ENCODE data around the gene CDH22.

The CDH22 gene, protein sequence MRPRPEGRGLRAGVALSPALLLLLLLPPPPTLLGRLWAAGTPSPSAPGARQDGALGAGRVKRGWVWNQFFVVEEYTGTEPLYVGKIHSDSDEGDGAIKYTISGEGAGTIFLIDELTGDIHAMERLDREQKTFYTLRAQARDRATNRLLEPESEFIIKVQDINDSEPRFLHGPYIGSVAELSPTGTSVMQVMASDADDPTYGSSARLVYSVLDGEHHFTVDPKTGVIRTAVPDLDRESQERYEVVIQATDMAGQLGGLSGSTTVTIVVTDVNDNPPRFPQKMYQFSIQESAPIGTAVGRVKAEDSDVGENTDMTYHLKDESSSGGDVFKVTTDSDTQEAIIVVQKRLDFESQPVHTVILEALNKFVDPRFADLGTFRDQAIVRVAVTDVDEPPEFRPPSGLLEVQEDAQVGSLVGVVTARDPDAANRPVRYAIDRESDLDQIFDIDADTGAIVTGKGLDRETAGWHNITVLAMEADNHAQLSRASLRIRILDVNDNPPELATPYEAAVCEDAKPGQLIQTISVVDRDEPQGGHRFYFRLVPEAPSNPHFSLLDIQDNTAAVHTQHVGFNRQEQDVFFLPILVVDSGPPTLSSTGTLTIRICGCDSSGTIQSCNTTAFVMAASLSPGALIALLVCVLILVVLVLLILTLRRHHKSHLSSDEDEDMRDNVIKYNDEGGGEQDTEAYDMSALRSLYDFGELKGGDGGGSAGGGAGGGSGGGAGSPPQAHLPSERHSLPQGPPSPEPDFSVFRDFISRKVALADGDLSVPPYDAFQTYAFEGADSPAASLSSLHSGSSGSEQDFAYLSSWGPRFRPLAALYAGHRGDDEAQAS

DNA sequence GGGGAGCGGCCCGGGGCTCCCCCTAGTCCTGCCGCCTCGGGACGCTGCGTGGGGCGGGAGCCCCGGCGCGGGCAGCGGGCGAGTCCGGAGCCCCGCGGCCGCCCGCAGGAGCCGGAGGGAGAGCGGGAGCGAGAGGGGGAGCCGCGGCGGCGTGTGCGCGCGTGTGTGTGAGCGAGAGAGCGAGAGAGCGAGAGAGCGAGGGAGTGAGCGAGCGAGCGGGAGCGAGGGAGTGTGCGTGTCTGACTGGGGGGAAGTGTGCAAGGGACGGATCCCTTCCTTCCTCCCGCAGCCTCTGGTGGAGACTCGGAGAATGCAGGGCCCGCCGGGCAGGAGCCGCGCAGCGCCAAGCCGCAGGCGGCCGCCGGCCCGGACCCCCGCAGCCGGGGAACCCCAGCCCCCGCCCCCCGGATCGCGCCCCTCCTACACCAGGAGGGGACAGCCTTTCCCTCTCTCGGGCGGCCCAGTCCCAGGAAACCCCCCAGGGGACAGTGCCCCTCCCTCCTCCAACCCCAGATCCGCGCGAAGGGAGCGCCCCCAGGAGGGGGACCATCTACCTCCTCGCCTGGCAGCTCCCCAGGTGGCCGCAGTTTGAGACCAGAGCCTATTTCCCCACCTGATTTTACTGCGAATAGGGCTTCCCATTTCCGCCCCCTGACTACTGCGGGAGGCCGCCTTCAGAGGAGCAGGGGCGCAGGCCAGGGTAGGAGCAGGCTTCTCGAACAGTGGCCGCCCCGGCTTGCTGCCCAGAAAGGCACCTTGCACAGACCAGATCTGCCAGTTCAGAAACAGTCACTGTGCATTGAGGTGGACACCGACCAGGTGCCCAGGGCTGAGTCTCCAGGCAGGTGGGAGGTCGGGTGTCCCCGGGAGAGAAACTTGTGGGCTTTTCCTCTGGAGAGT, at the start of gene CDH22:
TSS of gene CDH22 (minus strand) at position 241 of the 900 bp plus-strand sequence. CDS start 57,204 bp downstream, outside the sequence.
- DNase-seq (ENCODE audit: low read depth in 2 of 2), result no peak

DNA sequence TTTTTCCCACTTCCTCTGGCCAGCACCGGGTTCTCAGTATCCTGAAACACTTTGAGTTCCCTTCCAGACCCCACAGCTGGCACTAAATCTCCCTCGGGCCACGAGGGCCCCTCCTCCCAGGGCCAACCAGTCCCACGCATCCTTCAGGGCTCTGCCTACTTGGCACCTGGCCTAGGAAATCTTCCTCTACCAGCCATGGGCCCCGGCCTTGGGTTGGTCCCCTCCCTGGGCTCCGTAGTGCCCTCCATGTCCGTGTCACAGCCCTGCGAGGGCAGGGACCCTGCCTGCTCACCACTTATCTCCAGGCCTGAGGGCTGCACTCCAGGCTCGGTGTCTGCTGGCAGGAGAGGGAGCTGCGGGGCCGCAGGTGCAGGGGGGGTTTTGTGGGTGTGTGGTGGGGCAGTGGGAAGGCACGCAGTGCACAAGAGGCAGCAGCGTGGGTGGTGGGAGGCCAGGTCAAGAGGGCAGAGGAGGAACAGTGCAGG, 48.8 kb upstream of the CDH22 start:
- DNase-seq (ENCODE audit: low read depth in 2 of 2), result no peak

DNA sequence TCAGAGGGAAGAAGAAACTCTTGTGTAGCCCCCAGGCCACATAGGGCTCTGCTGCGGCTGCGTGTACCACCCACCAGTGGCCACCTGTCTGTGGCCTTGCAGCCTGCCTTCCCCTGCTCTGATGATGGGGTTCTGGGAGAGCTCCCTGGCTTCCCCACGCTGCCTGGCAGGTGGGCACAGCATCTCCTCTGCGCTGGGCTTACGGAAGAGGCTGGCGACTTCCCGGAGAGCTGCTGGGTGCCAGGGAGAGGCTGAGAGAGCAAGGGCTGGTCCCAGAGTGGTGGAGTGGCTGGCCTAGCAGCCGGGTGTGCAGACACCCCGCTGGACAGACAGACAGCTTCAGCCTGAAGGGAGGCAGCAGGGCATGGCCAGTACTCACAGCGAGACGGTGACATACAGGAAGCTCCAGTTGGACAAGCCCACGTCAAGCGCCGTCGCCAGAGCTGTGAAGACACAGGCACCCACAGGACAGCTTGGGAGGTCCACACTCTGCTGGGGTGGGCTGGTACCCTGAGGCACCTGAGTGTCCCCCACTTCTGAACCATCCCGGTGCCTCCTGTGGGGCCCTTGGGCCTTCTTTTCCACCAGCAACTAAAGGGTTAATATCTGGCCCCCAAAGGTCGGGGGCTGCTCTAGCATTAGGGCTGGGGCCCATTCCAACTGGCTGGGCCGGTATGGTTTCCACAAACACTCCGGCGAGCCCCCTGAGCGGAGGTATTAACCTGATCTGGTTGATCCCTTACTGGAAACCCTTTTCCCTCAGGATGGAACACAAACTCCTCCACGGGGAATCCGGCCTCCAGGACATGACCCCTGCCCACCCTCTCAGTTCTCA, 48.1 kb upstream of the CDH22 start:
- DNase-seq (ENCODE audit: low read depth in 2 of 2), result no peak

DNA sequence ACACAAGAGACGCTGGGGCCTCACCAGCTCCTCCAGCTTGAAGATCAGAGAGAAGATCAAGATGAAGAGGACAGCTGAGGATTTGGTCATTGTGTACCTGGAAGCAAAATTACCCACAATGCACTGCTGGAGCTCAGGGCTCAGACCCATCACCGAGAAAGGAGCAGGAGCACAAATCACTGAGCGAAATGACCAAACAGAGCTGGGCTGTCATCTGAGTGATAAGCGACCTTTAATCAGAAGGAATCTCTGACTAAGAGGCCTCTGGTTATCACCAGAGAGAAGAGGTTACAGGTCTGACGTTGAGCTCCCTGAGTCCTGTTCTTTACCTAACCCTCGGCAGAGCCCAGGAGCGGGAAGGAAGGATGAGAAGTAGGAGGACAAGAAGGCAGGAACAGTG, 47.5 kb upstream of the CDH22 start:
- no peak for DNase-seq (ENCODE audit: low read depth in 2 of 2)

DNA sequence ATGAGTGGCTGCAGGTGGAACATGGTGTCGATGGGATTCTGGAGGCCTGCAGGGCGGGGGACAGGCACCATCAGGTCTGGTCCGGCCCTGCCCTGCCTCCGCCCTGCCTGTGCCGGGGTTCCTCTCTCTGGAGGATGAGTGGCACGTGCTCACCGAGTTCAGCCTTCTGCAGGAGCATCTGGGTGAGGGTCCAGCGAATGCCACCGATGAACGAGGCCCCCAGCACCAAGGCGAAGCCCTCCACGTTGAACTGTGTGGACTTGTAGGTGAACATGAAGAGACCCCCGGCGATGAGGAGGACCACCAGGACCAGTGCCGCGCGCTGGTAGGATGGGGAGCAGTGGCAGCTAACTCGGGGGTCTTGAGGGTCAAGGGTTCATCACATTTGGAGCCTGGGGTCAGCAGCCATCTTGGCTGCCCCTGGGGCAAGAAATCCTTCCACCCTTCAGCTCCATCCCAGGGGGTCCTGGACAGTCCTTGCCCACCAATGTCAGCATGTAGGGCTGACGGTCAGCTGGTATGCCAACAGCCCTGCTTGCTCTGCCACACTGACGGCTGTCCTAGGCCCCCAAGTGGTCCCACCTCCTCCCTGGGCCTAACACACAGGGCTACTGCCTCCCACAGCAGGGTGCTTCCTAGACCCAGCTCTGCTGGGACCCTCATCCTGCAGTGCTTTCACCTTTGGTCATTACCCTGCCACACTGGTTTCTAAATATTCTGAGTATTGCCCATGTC, 46.8 kb upstream of the CDH22 start:
- no peak for DNase-seq (ENCODE audit: low read depth in 2 of 2)

DNA sequence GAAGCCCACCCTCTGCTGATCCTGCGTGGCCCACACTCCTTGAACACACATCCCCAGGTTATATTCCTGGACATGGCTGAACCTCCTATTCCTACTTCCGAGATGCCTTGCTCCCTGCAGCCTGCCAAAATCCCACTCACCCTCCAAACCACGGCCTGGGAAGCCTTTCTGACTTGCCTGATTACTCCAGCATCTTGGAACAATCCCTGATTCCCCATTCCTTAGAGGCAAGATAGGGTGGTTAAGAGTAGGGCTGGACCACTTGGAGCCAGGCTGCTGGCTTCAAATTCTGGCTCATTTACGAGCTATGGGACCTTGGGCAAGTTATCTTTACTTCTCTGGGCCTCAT, 45.9 kb upstream of the CDH22 start:
- no peak for DNase-seq (ENCODE audit: low read depth in 2 of 2)

DNA sequence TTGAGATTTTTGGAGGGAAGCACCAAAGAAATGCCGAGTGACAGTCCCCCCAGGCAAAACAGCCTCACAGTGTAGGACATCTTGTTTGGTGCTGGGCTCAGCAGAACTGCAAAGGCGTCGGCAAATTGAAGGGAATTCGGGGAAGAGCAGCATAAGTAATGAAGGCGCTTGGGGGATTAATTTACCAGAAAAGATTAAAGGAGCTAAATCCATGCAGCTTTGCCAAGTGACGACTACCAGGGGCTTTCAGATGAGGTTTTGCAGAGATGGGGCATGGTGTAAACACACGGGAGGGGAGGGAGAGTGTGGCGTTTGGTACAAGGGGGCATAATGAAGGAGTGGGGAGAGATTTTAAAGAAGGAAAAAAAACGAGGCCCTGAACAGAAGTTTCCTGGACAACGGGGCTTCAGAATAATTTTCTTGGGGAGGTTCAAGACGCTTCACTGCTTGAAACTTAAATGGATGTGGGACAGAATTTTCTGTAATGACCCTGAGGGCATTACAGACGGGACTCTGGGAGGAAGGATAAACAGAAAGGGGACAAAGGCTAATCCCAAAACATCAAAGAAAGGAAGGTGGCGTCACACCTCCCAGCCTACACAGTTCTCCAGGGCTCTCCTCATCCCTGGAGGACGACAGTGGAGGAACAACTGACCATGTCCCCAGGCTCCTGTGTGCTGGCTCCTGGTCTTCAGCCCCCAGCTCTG, 45.4 kb upstream of the CDH22 start:
- DNase-seq (ENCODE audit: low read depth in 2 of 2), result no peak

DNA sequence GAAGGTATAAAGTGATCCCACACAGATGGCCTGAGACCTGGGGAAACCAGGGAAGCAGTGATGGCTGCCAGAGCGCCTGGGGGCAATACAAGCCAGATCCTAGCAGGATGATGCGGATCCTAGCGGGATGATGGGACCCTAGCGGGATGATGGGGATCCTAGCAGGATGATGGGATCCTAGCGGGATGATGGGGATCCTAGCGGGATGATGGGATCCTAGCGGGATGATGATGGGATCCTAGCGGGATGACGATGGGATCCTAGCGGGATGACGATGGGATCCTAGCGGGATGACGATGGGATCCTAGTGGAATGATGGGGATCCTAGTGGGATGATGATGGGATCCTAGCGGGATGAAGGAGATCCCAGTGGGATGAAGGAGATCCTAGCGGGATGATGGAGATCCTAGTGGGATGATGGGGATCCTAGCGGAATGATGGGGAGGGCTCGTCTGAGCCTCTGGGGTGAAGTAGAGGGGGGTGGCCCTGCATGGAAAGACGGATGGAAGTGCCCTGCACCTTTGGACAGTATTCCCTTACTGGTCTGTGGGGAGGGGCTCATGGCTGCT, 44.2 kb upstream of the CDH22 start:
- no peak for DNase-seq (ENCODE audit: low read depth in 2 of 2)

DNA sequence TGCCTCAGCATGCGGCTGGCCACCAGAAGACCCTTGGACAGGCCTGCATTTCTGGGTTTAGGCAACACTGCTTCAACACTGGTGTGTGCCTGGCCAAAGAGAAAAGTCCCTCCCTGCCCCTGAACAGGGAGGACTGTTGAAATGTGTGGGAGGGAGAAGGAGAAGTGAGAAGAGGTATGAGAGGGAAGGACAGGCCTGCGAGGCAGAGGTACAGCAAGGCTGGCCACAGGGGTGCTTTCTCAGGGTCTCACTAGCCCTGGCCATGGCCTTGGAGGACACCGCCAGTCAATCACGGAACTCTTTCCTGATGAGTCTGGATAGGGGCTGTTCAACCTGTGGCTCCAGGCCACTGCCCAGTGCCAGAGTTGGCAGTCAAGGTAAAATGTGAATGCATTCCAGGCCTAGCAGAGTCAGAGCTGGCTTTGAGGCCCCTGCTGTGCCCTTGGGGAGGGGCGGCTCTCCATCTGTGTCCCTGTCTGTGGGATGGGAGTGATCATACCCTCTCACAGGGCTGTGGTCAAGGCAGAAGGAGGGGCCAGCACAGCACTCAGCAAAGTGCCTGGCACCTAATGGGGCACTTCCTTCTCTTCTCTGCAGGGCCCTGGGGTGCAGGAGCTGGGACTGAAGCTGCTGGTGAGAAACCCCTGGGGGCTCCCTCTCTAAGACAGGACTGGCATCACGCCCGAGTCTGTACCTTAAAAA, 43.2 kb upstream of the CDH22 start:
- no peak for DNase-seq (ENCODE audit: low read depth in 2 of 2)

DNA sequence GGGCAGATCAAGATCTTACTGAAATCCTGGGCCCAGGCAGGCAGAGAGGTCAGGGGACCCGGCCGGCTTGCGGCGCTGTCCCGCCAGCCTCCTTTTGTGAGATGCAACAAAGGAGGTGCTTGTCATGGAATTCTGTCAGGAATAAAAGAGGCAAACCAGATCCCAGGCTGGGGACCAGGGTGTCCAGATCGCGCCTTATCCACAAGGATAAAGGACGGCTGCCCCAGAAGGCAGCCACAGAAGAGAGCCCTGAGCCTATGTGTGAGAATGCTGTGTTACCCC, 42.6 kb upstream of the CDH22 start:
- DNase-seq (ENCODE audit: low read depth in 2 of 2), result no peak

DNA sequence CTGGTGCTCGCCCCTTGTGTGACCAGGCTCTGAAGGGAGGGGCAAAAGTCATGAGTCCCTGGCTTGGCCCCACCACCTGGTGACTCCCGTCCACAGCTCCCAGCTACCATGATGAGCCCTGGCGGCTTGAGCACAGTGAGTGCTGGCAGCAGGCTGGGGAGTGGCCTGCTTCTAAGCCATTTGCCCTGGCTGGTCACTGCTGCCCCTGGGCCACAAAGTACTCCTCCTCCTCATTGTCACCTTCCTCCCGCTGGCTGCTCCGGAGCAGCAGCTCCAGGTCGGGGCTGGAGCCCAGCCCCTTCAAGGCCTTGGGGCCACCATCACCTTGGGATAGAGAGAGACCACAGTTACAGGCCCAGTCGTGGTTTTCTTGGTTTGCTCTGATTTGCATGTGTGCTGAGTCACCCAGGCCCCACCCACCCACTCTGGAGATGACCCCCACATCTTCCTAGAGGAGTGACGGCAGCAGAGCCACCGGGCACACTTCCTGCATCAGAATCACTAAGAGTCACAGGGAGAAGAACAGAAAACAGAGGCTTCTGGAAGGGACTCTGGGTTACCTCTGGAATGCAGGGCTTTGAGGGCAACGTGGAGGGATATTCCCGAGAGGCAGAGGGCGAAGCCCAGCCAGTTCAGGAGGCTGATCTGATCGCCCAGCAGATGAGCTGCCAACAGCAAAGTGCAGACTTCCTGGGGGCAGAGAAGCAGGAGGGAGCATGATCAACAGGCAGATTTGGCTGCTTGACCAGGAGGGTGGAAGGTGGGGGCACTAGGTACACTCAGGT, 42.1 kb upstream of the CDH22 start:
- peak; percentile 35 to 38 for DNase-seq (ENCODE audit: low read depth in 2 of 2)

DNA sequence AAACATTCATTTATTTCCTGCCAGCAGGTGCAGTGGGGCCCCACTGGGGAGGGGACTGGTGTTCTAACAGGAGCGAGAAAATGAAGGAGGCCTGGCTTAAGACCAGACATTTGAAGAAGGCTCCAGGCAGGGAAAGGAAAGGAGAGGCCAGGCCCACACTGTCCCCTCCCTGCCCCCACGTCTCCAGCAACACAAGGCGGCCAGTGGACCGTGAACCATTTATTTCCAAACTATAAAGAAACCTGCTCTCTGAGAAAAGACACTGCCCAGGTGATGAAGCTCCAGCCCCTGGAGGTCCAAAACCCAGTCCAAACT, 41.4 kb upstream of the CDH22 start:
- DNase-seq (ENCODE audit: low read depth in 2 of 2), result no peak

DNA sequence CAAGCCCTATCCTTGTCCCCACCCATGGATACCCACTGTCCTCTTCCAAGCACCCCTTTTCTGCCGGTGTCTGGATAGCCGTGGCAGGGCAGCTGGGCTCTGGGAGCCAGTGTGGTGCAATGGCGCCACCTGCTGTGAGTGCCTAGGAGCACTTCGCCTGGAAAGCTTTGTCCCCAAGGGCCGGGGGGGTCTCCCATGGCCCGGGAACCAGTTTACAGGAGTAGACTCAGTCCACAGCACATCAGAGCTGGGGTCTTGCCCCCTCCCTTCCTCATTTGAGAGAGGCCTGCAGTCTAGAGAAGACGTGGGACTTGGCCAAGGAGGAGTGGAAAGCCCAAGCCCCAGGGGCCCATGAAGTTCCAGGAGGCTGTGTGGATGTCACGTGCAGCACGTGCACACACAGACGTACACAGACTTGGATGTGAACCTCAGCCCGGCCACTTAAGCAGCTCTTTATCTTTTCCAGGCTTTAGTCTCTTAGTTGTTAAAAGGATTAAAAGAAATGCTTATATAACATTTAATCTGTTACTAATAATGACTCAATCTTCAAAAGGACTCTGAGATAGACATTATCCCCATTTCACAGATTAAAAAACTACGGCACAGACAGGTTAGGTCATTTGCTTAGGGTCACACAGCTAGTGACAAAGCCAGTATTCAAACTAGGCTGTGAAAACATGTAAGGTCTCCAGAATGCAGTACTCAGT, 40.9 kb upstream of the CDH22 start:
- DNase-seq (ENCODE audit: low read depth in 2 of 2), result no peak

DNA sequence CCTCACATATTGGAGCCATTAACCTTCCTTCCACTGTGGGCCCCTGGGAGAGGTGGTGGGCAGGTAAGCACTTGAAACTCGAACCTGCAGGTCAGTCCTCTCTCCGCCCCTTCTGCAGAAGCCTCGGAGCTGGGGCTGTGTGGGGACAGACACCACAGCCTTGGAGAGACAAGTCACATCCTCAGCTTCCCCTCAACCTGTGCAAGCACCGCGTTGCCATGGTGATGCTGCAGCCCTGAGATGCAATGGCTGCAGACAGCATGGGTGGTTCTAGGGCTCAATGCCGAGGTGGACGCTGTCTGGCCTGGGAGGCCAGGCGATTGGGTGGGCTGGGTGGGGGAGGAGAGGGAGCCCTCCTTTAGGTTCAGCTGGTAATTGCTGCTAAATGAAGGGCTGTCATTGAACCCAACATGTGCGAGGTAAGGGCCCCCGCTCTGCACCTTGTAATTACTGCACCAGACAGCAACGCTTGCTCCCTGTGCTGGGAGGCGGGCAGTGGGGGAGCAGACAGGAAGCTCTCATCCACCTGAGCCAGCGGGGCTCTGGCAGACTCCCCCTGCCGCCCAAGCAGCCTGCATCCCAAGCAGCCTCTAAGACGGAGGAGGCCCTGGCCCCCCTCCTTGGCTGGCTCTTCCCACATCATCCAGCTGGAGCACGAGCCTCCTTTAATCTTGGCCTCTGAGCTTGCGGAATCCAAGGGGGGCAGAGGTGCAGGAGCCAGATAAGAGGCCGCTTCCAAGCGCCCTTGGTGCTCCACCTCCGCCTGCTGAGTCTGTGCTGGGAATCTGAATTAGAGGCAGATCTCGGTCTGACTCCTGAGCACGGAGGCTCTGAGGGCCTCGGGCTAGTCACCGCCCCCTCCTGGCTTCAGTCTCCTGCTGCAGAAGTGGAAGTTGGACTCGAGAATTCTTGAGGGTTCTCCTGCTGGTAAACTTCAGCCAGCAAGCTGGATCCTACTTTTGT, 39.8 kb upstream of the CDH22 start:
- no peak for DNase-seq (ENCODE audit: low read depth in 2 of 2)

DNA sequence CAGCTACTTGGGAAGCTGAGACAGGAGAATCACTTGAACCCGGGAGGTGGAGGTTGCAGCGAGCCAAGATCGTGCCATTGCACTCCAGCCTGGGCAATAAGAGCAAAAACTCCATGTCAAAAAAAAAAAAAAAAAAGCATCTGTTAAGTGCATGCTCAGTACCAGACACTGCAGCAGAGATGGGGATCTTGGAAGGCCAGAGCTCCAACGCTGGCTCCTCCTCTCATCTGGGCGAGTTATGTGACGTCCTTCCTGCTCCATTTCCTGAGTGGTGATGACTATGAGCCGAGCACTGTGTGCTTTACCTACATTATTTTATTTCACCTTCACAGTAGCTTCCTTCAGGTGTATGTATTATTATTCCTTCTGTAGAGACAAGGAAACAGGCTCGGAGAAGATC, 38.5 kb upstream of the CDH22 start:
- DNase-seq (ENCODE audit: low read depth in 2 of 2), result no peak

DNA sequence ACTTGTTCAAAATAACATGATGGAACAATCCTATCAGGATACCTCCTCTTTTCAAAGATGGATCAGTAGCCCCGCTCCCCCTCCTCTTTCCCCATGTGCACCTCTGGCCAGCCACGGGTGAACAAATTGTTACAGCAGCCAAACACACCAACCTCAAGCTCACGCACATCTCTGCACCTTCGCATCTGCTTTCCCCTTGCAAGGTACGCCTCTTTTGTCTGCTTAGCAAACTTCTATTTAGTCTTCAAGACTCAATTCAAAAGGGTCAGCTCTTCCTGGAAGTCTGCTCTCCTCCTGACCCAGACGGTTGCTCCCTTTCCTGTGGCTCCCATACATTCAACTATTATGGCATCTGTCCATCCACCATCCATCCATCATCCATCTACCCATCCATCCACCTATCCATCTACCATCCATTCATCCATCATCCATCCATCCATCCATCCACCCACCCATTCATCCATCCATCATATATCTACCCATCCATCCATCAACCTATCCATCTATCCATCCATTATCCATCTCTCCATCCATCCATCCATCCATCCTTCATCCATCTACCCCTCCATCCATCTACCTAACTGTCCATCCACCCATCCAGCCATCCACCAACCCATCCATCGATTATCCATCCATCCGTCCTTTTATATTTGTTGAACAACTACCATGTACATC, 36.3 kb upstream of the CDH22 start:
- no peak for DNase-seq (ENCODE audit: low read depth in 2 of 2)
